GM21423 (cell line): ENCODE data around the gene FOXP1.

Source experiments
- ATAC-seq: cut with Tn5 transposase; IDR thresholded peaks from one replicate; pipeline ENCODE4 v1.9.1; 2021; ENCODE audit warnings: mild to moderate bottlenecking, moderate library complexity; ENCODE audit not compliant: unreplicated experiment

Gene FOXP1

DNA sequence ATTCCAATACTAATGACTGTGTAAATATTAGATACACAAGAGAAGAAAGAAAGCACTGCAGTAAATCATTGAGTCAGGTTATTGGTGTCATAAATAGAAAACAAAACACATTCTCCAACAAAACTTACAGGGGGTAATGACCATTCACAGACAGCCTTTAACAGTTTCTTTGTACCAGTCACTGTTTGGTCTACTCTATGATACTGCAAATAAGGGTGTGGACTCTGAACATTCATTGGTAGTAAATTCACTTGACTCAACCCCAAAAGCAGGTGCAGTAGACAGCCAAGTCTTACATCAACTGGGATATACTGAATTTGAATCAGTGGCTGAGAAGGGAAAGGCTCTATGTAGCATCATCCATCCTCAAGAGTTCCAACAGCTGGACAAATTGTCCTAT lies 463.5 kb downstream of the FOXP1 start:
- no peak for ATAC-seq

DNA sequence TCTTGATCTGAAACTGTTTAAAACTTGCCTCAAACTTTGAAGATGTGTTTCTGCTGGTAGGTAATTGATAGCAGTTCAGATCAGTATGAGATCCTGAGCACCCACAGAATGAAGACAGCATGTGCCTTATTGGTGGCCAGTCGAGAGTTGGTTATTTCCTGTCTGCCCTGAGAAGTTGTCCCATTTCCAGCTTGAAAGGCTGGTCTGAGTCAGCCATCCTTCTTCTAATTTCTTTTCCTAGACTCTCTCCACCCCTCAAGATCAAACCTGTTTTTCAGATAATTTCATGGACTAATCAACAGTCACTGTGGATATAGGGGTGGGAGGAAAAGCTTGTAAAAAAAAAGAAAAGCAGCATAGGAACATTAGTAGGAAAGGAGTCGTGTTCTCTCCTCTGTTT lies 464.4 kb downstream of the FOXP1 start:
- ATAC-seq: no peak

DNA sequence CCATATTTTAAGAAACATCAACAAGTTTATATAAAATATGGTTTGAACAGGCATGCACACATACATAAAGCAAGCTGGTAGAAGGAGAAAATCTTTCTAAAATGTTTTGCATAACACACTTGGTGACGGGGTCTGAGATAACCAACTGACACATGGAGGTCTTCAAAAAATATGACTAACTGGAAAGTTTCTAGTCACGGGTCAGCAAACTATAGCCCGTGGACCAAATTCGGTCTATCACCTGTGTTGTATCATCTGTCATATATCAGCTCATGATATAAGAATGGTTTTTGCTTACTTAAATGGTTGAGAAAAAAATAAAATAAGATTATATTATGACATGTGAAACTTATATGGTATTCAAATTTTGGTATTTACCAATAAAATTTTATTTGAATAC lies 465.1 kb downstream of the FOXP1 start:
- no peak for ATAC-seq

DNA sequence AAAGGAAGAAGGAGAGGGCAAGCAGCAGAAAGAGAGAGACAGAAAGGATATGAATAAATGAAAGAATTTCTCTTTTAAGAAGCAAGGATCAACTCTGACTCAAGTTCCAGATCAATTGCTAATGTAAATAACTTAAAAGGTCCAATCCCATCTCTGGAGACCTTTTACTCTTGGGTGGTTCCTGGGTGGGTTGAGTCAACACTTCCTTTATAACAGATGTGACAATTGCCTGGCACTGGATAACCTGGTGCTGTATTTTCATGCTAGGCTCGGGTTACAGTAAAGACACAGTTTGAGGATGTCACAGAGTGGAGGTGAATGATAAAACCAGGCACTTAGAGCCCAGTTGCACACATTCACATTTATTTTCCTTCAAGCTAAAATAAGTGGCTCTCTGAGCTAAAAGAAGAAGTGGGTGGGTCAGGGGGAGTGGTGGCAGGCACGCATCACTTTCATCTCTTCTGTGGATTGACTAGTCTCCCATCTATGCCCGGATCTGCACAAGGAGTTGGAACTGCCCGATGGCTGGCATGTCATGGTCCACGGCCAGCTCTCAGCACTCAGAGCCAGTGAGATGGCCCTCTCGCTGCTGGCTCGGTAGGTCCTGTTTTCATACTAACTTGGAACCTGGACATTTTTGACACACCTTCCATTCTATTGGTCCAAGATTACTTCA lies 465.8 kb downstream of the FOXP1 start:
- ATAC-seq: no peak

- no peak for ATAC-seq
Observed at GRCh38 chr3:71114610-71115009, 468.9 kb downstream of the FOXP1 start.

DNA sequence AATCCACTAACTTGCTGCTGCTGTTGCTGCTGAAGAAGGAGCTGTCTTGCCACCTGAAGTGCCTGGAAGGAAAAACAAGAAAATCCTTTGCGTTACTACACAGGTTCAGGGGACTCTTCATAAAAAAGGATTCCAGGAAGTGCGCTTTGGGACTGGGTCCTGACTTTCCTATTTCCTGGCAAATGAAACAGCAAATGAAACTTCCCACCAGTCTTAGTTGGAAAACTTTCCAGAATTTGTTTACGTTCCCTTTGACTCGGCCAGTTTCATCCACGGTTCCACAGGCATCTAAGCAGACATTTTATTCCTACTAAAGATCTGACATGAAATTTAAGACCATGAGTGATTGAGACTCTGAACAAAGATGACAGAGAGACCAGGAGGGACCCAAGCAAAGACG lies 471.0 kb downstream of the FOXP1 start:
- no peak for ATAC-seq

DNA sequence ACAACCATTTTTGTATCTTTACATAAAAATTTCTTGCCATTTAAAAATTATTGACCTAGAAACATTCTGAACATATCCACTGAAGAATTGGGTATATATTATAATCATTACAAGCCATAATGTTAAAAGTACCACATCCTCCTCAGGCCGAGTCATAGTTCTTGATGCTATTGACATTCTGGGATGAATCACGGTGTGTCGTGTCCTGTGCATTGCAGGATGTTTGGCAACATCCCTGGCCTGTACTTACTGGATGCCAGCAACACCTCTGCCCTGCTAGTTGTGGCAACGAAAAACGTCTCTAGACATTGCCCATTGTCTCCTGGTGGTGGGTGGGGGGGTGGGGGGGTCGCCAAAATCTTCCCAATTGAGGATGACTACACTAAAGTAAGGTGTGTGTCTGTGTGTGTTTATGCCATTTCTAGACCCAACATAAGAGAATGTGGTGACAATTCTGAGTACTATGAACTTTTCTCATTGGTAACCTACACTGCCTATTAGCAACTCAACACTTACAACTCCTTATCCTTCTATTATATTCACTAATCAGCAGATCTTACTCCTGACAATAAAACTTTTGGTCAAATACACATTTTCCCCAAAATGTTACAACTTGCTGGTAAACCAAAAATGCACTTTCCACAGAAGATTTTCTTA lies 471.6 kb downstream of the FOXP1 start:
- ATAC-seq: no peak

DNA sequence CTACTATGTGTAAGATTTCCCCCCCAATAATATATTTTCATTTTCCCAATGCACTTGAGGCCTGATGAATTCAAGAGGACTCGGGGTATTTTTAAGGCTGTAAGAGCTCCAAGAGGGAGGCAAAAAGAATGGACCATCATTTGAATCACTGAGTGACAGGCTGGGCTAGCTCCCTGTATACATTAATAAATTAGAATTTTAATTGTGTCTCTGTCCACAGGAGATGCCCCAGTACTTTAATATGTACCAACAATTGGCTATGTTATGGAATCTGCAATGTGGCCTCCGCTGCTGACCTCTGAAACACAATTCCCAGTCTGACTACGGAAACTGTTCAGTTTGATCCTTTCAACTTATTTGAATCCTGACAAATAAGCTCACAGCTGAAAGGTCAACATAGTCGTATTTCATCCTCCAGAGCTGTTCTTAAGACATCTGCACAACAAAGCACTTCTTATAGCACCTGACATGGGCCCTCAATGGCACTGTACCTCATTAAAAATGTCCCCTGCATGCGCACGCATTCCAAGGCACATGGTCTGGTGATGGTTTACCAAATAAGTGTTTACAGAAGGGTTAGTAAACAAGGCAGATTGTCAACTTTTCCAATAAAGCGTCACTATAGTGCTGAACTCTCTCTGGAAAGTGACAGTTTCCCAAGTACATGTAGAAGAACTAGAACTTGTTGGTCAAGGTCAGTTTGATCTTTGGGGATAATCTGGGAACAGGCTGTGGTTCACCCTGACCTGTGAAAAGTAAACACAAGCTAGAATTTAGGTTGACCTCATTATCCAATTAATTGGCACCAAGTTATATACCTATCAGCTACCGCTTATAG lies 472.9 kb downstream of the FOXP1 start:
- ATAC-seq: no peak

DNA sequence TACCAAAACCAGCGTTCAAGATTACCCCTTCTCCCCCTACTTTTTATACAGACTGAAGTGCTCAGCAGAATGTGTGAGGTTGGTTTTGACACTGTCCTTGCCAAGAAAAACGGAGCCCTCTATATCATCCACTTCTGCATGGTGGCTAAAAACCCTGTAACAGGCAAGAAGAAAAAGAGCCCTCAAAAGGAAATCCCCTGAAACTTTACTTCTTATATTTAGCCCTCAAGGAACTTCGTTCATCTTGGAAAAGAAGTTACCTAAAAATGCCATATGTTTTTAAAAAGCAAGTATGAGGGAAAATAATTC lies 473.6 kb downstream of the FOXP1 start:
- no peak for ATAC-seq

DNA sequence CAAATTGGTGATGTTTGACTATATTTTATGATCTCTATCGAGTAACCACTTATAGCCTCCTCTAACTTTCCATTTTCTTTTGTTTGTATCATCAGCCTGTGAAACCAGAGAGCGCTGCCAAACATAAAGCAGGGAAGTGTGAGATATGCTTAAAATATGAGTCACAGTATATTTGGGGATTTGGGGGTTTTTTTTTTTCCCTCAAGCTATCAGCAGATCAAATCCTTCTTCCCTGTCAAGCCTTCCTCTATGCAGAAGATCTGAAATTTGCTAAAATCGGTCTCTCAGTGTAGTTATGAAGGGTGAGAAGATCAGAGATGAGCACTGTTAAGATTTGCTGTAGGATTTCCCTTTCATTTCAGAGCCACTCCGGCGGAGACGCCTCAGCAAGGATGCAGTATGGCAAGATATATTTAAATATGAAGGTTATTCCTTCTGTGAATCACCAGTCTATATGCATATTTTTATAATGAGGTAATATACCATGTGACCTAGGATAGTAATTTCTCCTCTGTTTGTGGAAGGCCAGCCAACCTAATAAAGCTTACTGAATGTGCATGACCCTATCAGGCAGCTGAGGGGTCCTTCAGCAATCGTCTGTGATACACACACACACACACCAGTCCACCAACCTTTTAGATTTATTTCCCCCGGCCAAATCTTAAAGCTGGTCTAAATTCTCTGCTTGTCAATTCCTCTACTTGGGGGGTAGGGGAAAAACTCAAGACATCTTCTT lies 474.1 kb downstream of the FOXP1 start:
- no peak for ATAC-seq

GRCh38 chr3:71107926-71108325 lies 475.6 kb downstream of the FOXP1 start:
- ATAC-seq: no peak

GRCh38 chr3:71104976-71105375 lies 478.6 kb downstream of the FOXP1 start:
- ATAC-seq: no peak

DNA sequence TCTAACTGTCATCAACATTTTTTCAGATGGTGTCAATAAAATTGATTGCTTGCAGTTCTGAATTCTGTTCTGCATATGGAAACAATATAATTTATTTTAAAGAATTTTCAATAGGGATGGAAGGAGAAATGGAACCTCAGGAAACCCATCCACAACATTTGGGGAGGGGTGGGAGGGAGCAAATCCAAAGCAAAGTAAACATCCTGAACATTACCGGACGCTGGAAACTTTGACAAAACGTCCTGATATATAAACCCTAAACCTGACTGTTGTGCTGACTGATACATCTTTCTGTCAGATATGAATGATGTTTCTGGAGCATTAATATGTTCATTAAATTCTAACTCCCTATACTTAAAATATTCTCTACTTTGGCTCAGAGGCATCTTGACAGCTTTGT lies 479.0 kb downstream of the FOXP1 start:
- no peak for ATAC-seq

DNA sequence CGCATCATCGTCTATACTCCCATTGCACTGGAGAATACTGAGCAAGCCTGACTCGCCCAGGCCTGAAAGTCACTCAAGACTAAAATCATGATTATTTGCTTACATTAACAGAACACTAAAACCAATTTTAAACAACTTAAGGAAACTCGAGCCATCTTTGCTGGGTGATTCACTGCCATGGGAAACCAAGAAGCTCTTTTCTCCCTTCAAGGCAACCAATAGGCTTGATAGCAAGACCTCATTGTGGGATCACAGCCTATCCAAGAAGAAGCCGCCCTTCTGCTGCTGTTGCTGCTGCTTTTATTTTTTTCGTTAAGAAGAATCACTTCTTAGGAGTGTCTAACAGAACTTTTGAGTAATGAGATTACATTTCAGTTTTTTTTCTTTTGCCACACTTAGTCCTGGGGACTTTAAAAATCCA lies 479.4 kb downstream of the FOXP1 start:
- no peak for ATAC-seq

DNA sequence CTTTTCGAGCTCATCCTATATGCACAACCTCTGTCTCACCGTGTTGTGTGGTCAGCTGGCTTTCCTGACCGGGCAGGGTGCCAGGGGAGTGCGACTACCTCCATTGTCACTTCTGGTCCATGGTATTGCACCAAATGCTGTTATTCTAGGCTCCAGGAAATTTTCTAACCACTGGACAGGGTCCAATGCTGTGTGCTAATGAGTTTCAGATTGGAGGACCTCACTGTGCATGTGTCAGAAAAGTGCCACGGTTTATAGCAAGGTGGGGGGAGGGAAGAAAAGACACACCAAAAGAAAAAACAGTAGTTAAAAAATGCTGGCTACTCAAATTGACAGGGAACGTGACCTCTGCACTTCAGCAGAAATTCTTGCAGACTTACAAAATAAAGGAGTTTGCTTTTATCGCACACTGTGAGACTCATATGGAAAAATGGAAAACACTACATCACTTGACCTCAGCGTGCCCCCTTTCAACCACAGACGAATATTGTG lies 480.1 kb downstream of the FOXP1 start:
- ATAC-seq: no peak

DNA sequence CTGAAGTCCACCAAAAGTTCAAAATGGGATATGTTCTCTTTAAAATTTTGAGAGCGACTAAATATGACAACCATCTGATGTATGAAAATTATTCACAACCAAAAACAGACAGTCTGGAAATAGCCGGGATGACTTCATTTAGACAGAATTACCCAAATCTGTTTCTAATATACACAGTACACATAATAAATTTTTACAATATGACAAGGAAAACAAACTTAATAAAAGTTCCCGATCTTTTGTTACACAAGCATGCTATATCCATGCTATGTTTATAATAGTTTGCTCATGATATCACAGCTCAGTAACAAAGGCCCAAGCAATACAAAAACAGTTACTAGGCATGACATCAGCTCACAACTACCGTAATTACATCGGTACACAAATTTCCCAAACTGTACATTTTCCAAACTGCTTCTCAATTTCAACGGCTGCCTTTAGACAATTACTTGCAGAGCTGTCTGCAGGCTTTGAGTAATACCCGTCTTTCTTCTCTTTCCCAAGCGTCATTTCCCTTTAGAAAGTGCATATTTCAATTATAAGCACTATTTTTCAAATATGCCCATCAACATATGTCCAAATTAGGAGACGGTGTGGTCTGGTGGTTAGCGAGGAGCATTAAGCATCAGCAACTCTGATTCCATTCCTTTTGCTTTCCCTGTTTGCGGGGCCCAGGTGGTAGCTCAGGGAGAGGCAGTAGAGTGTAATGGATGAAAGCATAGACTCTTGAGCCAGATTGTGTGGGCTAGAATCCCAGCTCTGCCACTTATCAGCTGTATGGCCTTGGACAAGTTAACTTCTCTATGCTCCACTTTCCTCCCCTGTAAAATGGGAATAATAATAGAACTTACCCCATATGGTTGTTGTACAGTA lies 481.2 kb downstream of the FOXP1 start:
- ATAC-seq: no peak

DNA sequence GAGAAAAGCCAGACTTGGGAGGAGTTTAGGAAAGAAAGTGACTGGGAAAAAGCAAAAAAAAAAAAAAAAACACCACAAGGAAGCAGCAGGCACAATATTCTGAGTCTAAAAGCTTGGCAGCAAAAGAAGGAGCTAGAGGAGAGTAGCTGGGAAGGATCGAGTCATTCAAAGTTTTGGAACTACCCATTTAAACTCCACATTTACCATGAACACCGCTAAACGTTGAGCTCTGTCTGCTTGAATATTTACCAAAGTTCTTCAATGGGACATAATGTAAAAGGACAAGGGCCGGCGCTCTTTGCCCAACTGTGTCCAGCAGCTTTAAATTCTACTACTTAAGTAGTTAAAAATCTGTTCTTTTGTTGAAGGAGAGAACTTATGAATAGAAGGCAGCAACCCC lies 481.9 kb downstream of the FOXP1 start:
- no peak for ATAC-seq

DNA sequence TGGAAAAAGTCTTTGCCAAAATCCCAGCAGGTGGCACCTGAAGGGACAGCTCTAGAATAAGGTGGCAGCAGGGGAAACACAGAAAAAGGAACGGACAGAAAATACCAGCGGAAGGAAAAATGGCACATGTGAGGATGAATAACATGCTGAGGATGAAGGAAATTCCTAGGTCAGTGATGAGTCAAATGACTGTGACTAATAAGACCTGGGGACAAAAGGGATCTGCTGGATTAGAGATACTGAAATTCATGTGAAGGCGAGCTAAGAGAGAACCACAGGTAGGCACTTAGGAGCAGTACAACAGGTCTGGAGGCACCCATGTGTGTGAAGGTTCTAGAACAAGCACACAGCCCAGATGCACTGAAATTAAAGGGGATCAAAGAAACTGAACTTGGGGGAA lies 482.5 kb downstream of the FOXP1 start:
- no peak for ATAC-seq

GRCh38 chr3:71099997-71100719 lies 483.4 kb downstream of the FOXP1 start:
- ATAC-seq: no peak

- ATAC-seq: no peak
Observed at GRCh38 chr3:71097557-71097956, 486.0 kb downstream of the FOXP1 start.
